Gastrocnemius medialis (tissue), 4 donors: ENCODE results near the gene PKHD1.

Experiments used
- POLR2A ChIP-seq, 2 donors: fragments of 450-650 bp; IDR thresholded peaks; one replicate each; pipeline ENCODE4 v1.6.1; 2017; ENCODE audit warnings: antibody characterized with exemption in 2 of 2, mild to moderate bottlenecking in 2 of 2, moderate library complexity in 2 of 2
- TF ChIP-seq, protein P1 (sequence below), 5 experiments: fragments of 450-650 bp in 3 of 5; fragments of 200-600 bp in 2 of 5; sonication (generic) in 2 of 5; IDR thresholded peaks in 4 of 5; conservative IDR thresholded peaks in 1 of 5; 1 replicate in 4 of 5; 2 replicates in 1 of 5; pipeline ENCODE4 v1.5.1; 2016 to 2019; ENCODE audit warnings: antibody characterized with exemption in 5 of 5, mild to moderate bottlenecking in 3 of 5, moderate library complexity in 3 of 5

DNA sequence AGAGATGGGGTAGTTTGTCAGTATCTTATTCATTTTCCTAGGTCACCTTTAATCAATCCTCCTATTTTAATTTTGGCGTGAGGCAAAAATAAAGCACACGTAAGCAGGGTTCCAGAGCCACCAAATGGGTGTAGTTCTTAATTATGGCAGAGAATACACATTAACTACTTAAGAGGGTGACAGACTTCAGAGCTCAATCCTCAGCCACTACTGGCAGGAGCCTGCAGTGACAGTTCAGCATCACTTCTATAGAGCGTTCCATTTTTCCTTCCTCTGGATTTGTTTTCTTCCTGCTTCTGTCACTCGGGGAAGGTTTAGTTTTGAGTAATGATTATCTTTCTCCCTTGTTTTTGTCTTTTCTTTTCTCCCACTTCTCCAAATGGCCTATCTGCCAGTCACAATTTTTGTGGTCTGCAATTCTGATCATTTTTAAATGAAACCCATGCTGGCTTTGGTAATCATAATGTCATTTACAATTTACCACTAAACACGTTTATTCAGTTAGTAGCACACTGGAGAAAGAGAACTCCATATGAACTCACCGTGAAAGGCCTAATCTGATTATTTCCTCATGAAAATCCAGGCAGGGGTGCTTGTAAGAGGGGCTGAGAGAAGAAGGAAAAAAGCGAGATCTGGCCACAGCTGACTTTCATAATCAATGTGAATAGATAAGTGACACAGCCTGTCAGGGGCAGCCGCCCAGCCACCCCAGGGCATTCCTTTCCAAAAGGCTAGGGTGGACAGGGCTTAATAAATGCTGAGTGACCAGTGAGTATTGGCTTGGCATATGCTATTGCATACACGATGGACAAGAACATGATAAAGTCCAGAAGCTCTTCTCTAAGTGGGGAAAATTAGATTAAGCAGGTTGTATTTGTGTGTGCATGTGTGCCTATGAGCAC lies 412.1 kb downstream of the PKHD1 start:
- TF ChIP-seq, protein P1, sequence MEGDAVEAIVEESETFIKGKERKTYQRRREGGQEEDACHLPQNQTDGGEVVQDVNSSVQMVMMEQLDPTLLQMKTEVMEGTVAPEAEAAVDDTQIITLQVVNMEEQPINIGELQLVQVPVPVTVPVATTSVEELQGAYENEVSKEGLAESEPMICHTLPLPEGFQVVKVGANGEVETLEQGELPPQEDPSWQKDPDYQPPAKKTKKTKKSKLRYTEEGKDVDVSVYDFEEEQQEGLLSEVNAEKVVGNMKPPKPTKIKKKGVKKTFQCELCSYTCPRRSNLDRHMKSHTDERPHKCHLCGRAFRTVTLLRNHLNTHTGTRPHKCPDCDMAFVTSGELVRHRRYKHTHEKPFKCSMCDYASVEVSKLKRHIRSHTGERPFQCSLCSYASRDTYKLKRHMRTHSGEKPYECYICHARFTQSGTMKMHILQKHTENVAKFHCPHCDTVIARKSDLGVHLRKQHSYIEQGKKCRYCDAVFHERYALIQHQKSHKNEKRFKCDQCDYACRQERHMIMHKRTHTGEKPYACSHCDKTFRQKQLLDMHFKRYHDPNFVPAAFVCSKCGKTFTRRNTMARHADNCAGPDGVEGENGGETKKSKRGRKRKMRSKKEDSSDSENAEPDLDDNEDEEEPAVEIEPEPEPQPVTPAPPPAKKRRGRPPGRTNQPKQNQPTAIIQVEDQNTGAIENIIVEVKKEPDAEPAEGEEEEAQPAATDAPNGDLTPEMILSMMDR (IDR thresholded peaks at IDR 0.05 in 4 of 5, conservative IDR thresholded peaks at IDR 0.05 in 1 of 5): no peak
- TF ChIP-seq POLR2A (IDR thresholded peaks at IDR 0.05): no peak
